Ascending aorta (tissue), 2 donors: Measurements from ENCODE around the gene ACTN4. TPM values are rescaled to one million over a fixed set of nuclear protein-coding genes. Genes with fewer than 3 reads are reported as not detected.

Experiments used
- DNase-seq, 2 donors: peaks; one replicate each; pipeline ENCODE4 v3.0.0-alpha.2; 2019; ENCODE audit warnings: low spot score in 2 of 2
- H3K27ac ChIP-seq, 2 donors: fragments of 200-600 bp; sonication (generic); one replicate each; pipeline ENCODE4 v1.5.1; 2016 to 2017; ENCODE audit warnings: mild to moderate bottlenecking in 1 of 2
- H3K27me3 ChIP-seq: fragments of 200-600 bp; sonication (generic); one replicate; pipeline ENCODE4 v1.5.1; 2017
- H3K36me3 ChIP-seq, 2 donors: fragments of 200-600 bp; sonication (generic); one replicate each; pipeline ENCODE4 v1.5.1; 2016
- H3K4me1 ChIP-seq, 2 donors: fragments of 200-600 bp; sonication (generic); one replicate each; pipeline ENCODE4 v1.5.1; 2016 to 2017; ENCODE audit warnings: mild to moderate bottlenecking in 1 of 2
- H3K4me3 ChIP-seq, 2 donors: fragments of 200-600 bp; sonication (generic); one replicate each; pipeline ENCODE4 v1.5.1; 2016 to 2017; ENCODE audit warnings: mild to moderate bottlenecking in 1 of 2
- H3K9me3 ChIP-seq, 2 donors: fragments of 200-600 bp; sonication (generic); one replicate each; pipeline ENCODE4 v1.5.1; 2016
- intact Hi-C: fragments of 100-400 bp; cut with DNase I; formaldehyde crosslinking; loops from one replicate; pipeline ENCODE4 v1.15.1; 2023
- total RNA-seq: library from RNA; depleted of rRNA; stranded (reverse); fragments of >200 nt; gene quantifications from one replicate; pipeline ENCODE4 v1.1.0, GENCODE V29; 2016
- TF ChIP-seq, protein P1 (sequence below), 3 experiments: fragments of 200-600 bp in 2 of 3; fragments of 450-650 bp in 1 of 3; sonication (generic) in 2 of 3; IDR thresholded peaks; one replicate each; pipeline ENCODE4 v1.5.1; 2016 to 2019; ENCODE audit warnings: antibody characterized with exemption in 3 of 3, mild to moderate bottlenecking in 1 of 3, moderate library complexity in 1 of 3

Gene ACTN4
- total RNA-seq, 1 donor from 2014 or later = 1,036 TPM

DNA sequence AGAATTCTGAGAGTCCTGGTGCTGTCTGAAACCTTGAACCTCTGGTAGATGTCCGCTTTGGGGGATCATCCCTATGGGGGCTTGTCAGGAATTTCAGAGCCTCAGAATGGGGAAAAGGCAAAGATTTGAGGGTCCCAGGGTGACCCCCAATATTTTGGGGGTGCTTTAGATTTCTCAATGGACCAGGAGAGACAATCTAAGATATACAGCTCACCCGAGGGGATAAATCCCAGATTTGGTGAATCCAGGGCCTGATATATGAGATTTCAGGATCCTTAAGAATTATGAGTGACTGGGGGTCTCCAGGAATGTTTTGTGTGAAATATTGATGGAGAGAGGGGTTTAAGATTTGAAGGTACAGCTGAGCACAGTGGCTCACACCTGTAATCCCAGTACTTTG, 93.5 kb downstream of the ACTN4 start:
- Histone ChIP-seq H3K27ac (no peak overlapping the region), H3K9me3 (no peaks in the 10 kb centered on the region), H3K27me3 (no peaks in the 10 kb centered on the region), H3K4me3 (no peak overlapping the region), H3K4me1 (peaks cover 5 to 7% of the 10 kb centered on the region in 2 donors), H3K36me3 (no peaks in the 10 kb centered on the region)
- TF ChIP-seq, protein P1, sequence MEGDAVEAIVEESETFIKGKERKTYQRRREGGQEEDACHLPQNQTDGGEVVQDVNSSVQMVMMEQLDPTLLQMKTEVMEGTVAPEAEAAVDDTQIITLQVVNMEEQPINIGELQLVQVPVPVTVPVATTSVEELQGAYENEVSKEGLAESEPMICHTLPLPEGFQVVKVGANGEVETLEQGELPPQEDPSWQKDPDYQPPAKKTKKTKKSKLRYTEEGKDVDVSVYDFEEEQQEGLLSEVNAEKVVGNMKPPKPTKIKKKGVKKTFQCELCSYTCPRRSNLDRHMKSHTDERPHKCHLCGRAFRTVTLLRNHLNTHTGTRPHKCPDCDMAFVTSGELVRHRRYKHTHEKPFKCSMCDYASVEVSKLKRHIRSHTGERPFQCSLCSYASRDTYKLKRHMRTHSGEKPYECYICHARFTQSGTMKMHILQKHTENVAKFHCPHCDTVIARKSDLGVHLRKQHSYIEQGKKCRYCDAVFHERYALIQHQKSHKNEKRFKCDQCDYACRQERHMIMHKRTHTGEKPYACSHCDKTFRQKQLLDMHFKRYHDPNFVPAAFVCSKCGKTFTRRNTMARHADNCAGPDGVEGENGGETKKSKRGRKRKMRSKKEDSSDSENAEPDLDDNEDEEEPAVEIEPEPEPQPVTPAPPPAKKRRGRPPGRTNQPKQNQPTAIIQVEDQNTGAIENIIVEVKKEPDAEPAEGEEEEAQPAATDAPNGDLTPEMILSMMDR (IDR thresholded peaks at IDR 0.05) = no peak
- intact Hi-C loops = no loop called here
- no peak for DNase-seq

DNA sequence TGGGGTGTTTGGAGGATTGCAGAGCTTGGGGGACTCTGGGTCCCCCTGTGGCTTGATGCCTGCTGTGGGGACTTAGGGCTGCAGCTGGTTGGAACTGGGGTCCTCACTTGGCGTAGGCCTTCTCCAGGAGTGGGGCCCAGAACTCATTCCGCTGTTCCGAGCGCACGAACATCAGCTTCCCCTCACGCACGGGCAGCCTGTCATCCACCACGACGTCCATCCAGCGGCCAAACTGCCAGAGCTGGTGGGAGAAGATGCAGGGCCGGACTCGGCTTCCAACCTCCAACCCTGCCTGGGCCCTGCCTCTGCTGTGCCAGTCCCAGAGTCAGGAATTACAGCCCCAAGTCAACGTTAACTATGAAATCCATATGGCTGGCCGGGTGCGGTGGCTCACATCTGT, 94.2 kb downstream of the ACTN4 start:
- DNase-seq = no peak
- no peaks in the 10 kb centered on the region for H3K27me3 ChIP-seq
- TF ChIP-seq, protein P1 (IDR thresholded peaks at IDR 0.05) = no peak

DNA sequence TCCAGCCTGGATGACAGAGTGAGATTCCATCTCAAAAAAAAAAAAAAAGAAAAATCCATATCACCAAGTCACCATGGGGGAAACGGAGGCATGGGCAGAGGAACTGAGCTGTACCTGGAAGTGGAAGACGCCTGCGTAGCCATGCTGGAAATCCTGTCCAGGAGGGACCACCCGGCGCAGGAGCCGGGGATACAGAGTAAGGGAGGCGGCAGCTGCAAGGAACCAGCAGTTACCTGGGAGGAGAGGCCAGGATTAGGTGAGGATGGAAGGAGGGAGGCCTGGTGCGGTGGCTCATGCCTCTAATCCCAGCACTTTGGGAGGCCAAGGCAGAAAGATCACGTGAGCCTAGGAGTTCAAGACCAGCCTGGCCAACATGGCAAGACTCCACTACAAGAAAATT, 94.8 kb downstream of the ACTN4 start:
- TF ChIP-seq, protein P1 (IDR thresholded peaks at IDR 0.05) = no peak
- DNase-seq = no peak
- Histone ChIP-seq H3K36me3 (no peaks in the 10 kb centered on the region), H3K9me3 (no peaks in the 10 kb centered on the region), H3K4me1 (no peaks in the 10 kb centered on the region), H3K4me3 (no peak overlapping the region), H3K27me3 (no peaks in the 10 kb centered on the region), H3K27ac (no peak overlapping the region)
- intact Hi-C loops = no loop called here

More for the DNA sequence above, 94.2 kb downstream of the ACTN4 start:
- intact Hi-C loops = no loop called here
- H3K4me1 ChIP-seq = no peaks in the 10 kb centered on the region
- H3K4me3 ChIP-seq = no peak overlapping the region
- no peaks in the 10 kb centered on the region for H3K36me3 ChIP-seq
- H3K9me3 ChIP-seq = no peaks in the 10 kb centered on the region
- H3K27ac ChIP-seq = no peak overlapping the region

DNA sequence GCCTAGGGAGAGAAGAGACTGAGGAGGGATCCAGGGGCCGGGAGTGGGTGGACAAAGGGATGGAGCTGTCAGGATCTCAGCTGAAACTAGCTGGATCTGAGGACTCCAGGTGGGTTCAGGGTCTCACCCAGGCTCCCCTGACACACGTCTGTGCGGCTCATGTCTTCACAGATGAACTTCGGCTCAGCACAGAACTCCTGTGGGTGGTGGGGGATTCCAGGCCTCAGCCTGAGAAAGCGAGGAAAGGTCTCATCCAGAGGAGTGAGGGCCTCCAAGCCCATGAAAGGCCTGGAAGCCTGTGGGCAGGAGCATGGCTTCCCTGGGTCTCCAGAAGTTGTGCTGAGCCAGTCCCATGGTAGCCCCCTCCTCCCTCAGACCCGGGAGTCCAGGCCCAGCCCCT, 95.5 kb downstream of the ACTN4 start:
- DNase-seq = no peak
- Histone ChIP-seq H3K27ac (no peak overlapping the region), H3K27me3 (no peaks in the 10 kb centered on the region), H3K4me3 (no peak overlapping the region), H3K9me3 (no peaks in the 10 kb centered on the region), H3K4me1 (no peaks in the 10 kb centered on the region), H3K36me3 (no peaks in the 10 kb centered on the region)
- TF ChIP-seq, protein P1 (IDR thresholded peaks at IDR 0.05) = no peak
- intact Hi-C loops = no loop called here

DNA sequence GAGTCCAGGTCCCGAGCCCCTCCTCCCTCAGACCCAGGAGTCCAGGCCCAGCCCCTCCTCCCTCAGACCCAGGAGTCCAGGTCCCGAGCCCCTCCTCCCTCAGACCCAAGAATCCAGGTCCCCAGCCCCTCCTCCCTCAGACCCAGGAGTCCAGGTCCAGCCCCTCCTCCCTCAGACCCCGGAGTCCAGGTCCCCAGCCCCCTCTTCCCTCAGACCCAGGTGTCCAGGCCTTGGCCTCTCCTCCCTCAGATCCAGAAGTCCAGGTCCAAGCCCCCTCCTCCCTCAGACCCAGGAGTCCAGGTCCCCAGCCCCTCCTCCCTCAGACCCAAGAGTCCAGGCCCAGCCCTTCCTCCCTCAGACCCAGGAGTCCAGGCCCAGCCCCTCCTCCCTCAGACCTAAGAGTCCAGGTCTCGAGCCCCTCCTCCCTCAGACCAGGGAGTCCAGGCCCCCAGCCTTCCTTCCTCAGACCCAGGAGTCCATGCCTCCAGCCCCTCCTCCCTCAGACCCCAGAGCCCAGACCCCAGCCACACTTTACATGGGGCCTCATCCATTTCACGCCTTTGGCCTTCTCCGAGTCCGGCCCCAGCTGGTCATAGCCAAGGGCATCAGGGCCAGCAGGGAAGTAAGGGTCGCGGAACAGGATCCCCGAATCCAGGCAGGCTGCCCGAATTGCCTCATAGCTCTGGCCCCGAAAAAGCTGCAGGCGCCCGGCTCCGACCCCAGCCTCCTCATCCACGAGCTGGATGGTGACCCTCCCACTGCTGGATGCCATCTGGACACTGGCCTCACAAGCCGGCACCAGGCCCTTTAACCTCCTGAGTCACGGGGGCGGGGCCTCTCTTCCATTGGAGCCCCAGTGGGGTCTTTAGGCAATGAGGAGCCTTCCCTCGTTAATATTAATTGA, 96.2 kb downstream of the ACTN4 start:
- Histone ChIP-seq H3K36me3 (no peaks in the 10 kb centered on the region), H3K9me3 (no peaks in the 10 kb centered on the region), H3K4me1 (no peaks in the 10 kb centered on the region), H3K4me3 (no peak overlapping the region), H3K27ac (no peak overlapping the region), H3K27me3 (no peaks in the 10 kb centered on the region)
- DNase-seq = no peak
- TF ChIP-seq, protein P1 (IDR thresholded peaks at IDR 0.05) = no peak
- intact Hi-C loops = no loop called here
